ENCODE measurements around the gene KLHL6. TPM values are rescaled to one million over a fixed set of nuclear protein-coding genes. Genes with fewer than 3 reads are reported as not detected.

The KLHL6 gene
- total RNA-seq, 1 donor from 2014 or later: not detected

DNA sequence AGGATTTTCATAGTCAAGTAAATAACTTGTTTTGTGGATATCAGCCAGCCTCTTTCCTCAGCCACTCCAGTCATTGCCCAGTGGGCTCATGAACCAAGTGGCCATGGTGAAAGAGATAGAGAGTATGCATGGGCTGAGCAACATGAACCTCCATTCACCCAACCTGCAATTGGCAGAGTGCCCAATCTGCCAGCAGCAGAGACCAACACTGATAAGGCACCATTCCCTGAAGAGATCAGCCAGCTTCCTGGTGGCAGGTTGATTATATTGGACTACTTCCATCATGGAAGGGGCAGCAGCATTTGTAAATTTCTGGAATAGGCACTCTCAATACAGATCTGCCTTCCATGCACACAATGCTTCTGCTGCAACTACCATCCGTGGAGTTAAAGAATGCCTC, 116.8 kb downstream of the KLHL6 start:
- peaks cover 6% of the 10 kb centered on the region for H3K36me3 Mint-ChIP-seq (ENCODE audit: unreplicated experiment)
- no peak for DNase-seq
- no peak overlapping the region for H3K4me3 Mint-ChIP-seq (ENCODE audit: unreplicated experiment)
- H3K4me1 Mint-ChIP-seq (ENCODE audit: low read depth, unreplicated experiment): no peaks in the 10 kb centered on the region
- TF ChIP-seq, protein P1, sequence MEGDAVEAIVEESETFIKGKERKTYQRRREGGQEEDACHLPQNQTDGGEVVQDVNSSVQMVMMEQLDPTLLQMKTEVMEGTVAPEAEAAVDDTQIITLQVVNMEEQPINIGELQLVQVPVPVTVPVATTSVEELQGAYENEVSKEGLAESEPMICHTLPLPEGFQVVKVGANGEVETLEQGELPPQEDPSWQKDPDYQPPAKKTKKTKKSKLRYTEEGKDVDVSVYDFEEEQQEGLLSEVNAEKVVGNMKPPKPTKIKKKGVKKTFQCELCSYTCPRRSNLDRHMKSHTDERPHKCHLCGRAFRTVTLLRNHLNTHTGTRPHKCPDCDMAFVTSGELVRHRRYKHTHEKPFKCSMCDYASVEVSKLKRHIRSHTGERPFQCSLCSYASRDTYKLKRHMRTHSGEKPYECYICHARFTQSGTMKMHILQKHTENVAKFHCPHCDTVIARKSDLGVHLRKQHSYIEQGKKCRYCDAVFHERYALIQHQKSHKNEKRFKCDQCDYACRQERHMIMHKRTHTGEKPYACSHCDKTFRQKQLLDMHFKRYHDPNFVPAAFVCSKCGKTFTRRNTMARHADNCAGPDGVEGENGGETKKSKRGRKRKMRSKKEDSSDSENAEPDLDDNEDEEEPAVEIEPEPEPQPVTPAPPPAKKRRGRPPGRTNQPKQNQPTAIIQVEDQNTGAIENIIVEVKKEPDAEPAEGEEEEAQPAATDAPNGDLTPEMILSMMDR (IDR thresholded peaks at IDR 0.05; ENCODE audit: partially characterized antibody, unreplicated experiment): no peak
- no peak overlapping the region for H3K27ac Mint-ChIP-seq (ENCODE audit: unreplicated experiment)
- H3K27me3 Mint-ChIP-seq (ENCODE audit: unreplicated experiment): no peaks in the 10 kb centered on the region
- H3K9me3 Mint-ChIP-seq (ENCODE audit: unreplicated experiment): peaks cover 1% of the 10 kb centered on the region

DNA sequence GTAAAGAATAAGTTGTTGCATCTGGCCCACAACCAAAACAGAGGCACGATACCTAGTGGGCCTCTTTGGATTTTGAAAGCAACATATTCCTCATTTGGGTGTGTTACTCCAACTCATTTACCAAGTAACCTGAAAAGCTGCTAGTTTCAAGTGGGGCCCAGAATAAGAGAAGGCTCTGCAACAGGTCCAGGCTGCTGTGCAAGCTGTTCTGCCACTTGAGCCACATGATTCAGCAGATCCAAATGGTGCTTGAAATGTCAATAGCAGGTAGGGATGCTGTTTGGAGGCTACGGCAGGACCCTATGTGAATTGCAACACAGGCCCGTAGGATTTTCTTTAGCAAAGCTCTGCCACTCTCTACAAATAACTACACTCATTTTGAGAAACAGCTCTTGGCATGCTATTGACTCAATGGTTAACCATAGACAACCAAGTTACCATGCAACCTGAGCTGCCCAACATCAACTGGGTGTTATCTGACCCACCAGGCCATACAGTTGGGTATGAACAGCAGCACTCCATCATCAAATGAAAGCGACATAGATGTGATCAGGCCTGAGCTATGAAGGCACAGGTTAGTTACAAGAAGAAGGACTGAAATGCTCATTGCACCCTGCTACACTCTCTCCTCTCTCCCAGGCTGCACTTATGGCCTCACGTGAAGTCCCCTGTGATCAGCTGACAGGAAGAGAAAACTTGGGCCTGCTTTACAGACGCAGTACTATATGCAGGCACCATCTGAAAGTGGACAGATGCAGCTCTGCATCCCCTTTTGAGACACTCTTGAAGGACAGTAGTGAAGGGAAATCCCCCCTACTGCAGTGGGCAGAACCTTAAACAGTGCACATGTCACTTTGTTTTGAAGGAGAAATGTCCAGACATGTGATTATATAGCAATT, 117.6 kb downstream of the KLHL6 start:
- Mint-ChIP-seq H3K36me3 (ENCODE audit: unreplicated experiment) (no peaks in the 10 kb centered on the region), H3K4me1 (ENCODE audit: low read depth, unreplicated experiment) (no peaks in the 10 kb centered on the region), H3K27ac (ENCODE audit: unreplicated experiment) (no peak overlapping the region), H3K9me3 (ENCODE audit: unreplicated experiment) (no peaks in the 10 kb centered on the region), H3K4me3 (ENCODE audit: unreplicated experiment) (no peak overlapping the region), H3K27me3 (ENCODE audit: unreplicated experiment) (no peaks in the 10 kb centered on the region)
- TF ChIP-seq, protein P1 (IDR thresholded peaks at IDR 0.05; ENCODE audit: partially characterized antibody, unreplicated experiment): no peak
- no peak for DNase-seq

Other genes with a start within 250 kb of the KLHL6 start
- 18.1 TPM for gene MCF2L2, start 127.1 kb downstream of the KLHL6 start, total RNA-seq (ENCODE audit: unreplicated experiment)
- gene KLHL24, start 79.9 kb upstream of the KLHL6 start, total RNA-seq (ENCODE audit: unreplicated experiment): 152 TPM
- gene YEATS2, start 142.1 kb upstream of the KLHL6 start, total RNA-seq (ENCODE audit: unreplicated experiment): 56.1 TPM